ENCODE measurements around the gene GGTA1. TPM values are rescaled to one million over a fixed set of nuclear protein-coding genes. Genes with fewer than 3 reads are reported as not detected.

The GGTA1 gene
- total and polyA plus RNA-seq, 4 donors: 2.4 to 3.3 (median 2.8) TPM

- no peak for DNase-seq (ENCODE audit: low spot score)
- no peaks in the 10 kb centered on the region for H3K27me3 ChIP-seq (ENCODE audit: control insufficient read depth in 4 of 4, insufficient read depth in 4 of 4, low read length in 3 of 4)
- H3K9me3 ChIP-seq (ENCODE audit: control insufficient read depth in 4 of 4, low read length in 3 of 4): no peaks in the 10 kb centered on the region
- WGBS: 92% methylated on average over 7 of the region's 7 CpGs
- no peak overlapping the region for H3K4me3 ChIP-seq (ENCODE audit: low read depth in 1 of 3, low read length in 3 of 3)
- H3K36me3 ChIP-seq (ENCODE audit: control insufficient read depth in 4 of 4, insufficient read depth in 3 of 4, low read depth in 1 of 4, low read length in 3 of 4): no peaks in the 10 kb centered on the region
- no peaks in the 10 kb centered on the region for H3K4me1 ChIP-seq (ENCODE audit: control insufficient read depth in 4 of 4, insufficient read depth in 4 of 4, low read length in 3 of 4)
- TF ChIP-seq GABPA (IDR thresholded peaks at IDR 0.05 in 1 of 2, conservative IDR thresholded peaks at IDR 0.05 in 1 of 2) (no peak), FOXA1 (IDR thresholded peaks at IDR 0.05) (no peak), HNF4A (conservative IDR thresholded peaks at IDR 0.05) (no peak), ATF3 (IDR thresholded peaks at IDR 0.05) (no peak), JUND (IDR thresholded peaks at IDR 0.05) (no peak), FOXA2 (IDR thresholded peaks at IDR 0.05) (no peak), HNF4G (IDR thresholded peaks at IDR 0.05) (no peak), ZBTB33 (IDR thresholded peaks at IDR 0.05) (no peak), REST (IDR thresholded peaks at IDR 0.05) (no peak), RAD21 (IDR thresholded peaks at IDR 0.05) (no peak), RXRA (IDR thresholded peaks at IDR 0.05) (no peak), MAX (IDR thresholded peaks at IDR 0.05) (no peak), TAF1 (conservative IDR thresholded peaks at IDR 0.05) (no peak), CTCF (IDR thresholded peaks at IDR 0.05; ENCODE audit: low read depth, low read length, missing input control) (no peak), EGR1 (IDR thresholded peaks at IDR 0.05; ENCODE audit: low read depth in 2 of 2) (no peak), YY1 (IDR thresholded peaks at IDR 0.05) (no peak), NR2F2 (IDR thresholded peaks at IDR 0.05) (no peak)
- H3K27ac ChIP-seq (ENCODE audit: low read depth in 1 of 2, low read length in 2 of 2): no peak overlapping the region
- no peak overlapping the region for H3K9ac ChIP-seq (ENCODE audit: low read depth in 1 of 2, low read length in 2 of 2)
Observed at GRCh38 chr9:121443981-121444380, 55.7 kb downstream of the GGTA1 start.

GRCh38 chr9:121441165-121441564 is 58.5 kb downstream of the GGTA1 start:
- no peak overlapping the region for H3K4me3 ChIP-seq (ENCODE audit: low read depth in 1 of 3, low read length in 3 of 3)
- H3K36me3 ChIP-seq (ENCODE audit: control insufficient read depth in 4 of 4, insufficient read depth in 3 of 4, low read depth in 1 of 4, low read length in 3 of 4): no peaks in the 10 kb centered on the region
- no peaks in the 10 kb centered on the region for H3K27me3 ChIP-seq (ENCODE audit: control insufficient read depth in 4 of 4, insufficient read depth in 4 of 4, low read length in 3 of 4)
- H3K9me3 ChIP-seq (ENCODE audit: control insufficient read depth in 4 of 4, low read length in 3 of 4): no peaks in the 10 kb centered on the region
- 67% methylated on average over 1 of the region's 1 CpG for WGBS
- DNase-seq (ENCODE audit: low spot score): no peak
- H3K9ac ChIP-seq (ENCODE audit: low read depth in 1 of 2, low read length in 2 of 2): no peak overlapping the region
- H3K4me1 ChIP-seq (ENCODE audit: control insufficient read depth in 4 of 4, insufficient read depth in 4 of 4, low read length in 3 of 4): no peaks in the 10 kb centered on the region
- H3K27ac ChIP-seq (ENCODE audit: low read depth in 1 of 2, low read length in 2 of 2): no peak overlapping the region
- TF ChIP-seq RXRA (IDR thresholded peaks at IDR 0.05) (no peak), RAD21 (IDR thresholded peaks at IDR 0.05) (no peak), GABPA (IDR thresholded peaks at IDR 0.05 in 1 of 2, conservative IDR thresholded peaks at IDR 0.05 in 1 of 2) (no peak), EGR1 (IDR thresholded peaks at IDR 0.05; ENCODE audit: low read depth in 2 of 2) (no peak), JUND (IDR thresholded peaks at IDR 0.05) (no peak), HNF4G (IDR thresholded peaks at IDR 0.05) (no peak), SP1 (IDR thresholded peaks at IDR 0.05) (no peak), ZBTB33 (IDR thresholded peaks at IDR 0.05) (no peak), REST (IDR thresholded peaks at IDR 0.05) (no peak), MAX (IDR thresholded peaks at IDR 0.05) (no peak)
